Vagina (tissue), 2 donors: ENCODE results near the gene SNAP47. TPM values are rescaled to one million over a fixed set of nuclear protein-coding genes. Genes with fewer than 3 reads are reported as not detected.
A peak's percentile ranks its signal among the peaks of the same experiment; 100 is the strongest.

Experiments
- DNase-seq, 2 donors: peaks; one replicate each; pipeline ENCODE4 v3.0.0-alpha.2; 2017; ENCODE audit errors: extremely low spot score in 2 of 2
- H3K27ac ChIP-seq: fragments of 200-600 bp; sonication (generic); one replicate; pipeline ENCODE4 v1.5.1; 2019
- H3K27me3 ChIP-seq: fragments of 200-600 bp; sonication (generic); one replicate; pipeline ENCODE4 v1.5.1; 2019
- H3K36me3 ChIP-seq, 2 donors: fragments of 200-600 bp; sonication (generic); one replicate each; pipeline ENCODE4 v1.5.1; 2017 to 2019
- H3K4me1 ChIP-seq: fragments of 200-600 bp; sonication (generic); one replicate; pipeline ENCODE4 v1.5.1; 2019
- H3K4me3 ChIP-seq, 2 donors: fragments of 200-600 bp; sonication (generic); 1 replicate in 1 of 2; 2 replicates in 1 of 2; pipeline ENCODE4 v1.5.1; 2016 to 2019
- H3K9me3 ChIP-seq: fragments of 200-600 bp; sonication (generic); one replicate; pipeline ENCODE4 v1.5.1; 2019
- CTCF ChIP-seq, 3 experiments: fragments of 450-650 bp in 2 of 3; fragments of 200-600 bp in 1 of 3; sonication (generic) in 1 of 3; IDR thresholded peaks; one replicate each; pipeline ENCODE4 v1.5.1; 2017 to 2019; ENCODE audit warnings: antibody characterized with exemption in 3 of 3, mild to moderate bottlenecking in 2 of 3, moderate library complexity in 2 of 3
- POLR2A ChIP-seq, 2 donors: fragments of 450-650 bp; IDR thresholded peaks; one replicate each; pipeline ENCODE4 v1.6.1; 2017; ENCODE audit warnings: antibody characterized with exemption in 2 of 2, mild to moderate bottlenecking in 2 of 2, moderate library complexity in 2 of 2
- POLR2AphosphoS5 ChIP-seq, 2 donors: sonication (generic); formaldehyde crosslinking; IDR thresholded peaks; one replicate each; pipeline ENCODE4 v1.9.0; 2017; ENCODE audit warnings: antibody characterized with exemption in 2 of 2, mild to moderate bottlenecking in 2 of 2, low read depth in 1 of 2; ENCODE audit not compliant: insufficient read depth in 1 of 2
- intact Hi-C: fragments of 100-400 bp; cut with DNase I; formaldehyde crosslinking; loops from one replicate; pipeline ENCODE4 v1.15.1; 2023
- total RNA-seq: library from RNA; depleted of rRNA; stranded (reverse); fragments of >200 nt; gene quantifications from one replicate; pipeline ENCODE4 v1.2.3, GENCODE V29; 2016

SNAP47 gene
- total RNA-seq, 1 donor from 2014 or later, result 28.7 TPM

GRCh38 chr1:227789084-227790033 lies 54.1 kb downstream of the SNAP47 start:
- H3K4me1 ChIP-seq, result peaks cover 49% of the 10 kb centered on the region
- DNase-seq, result peak in 1 of 2 donors; percentile 84
- peak overlapping the region; percentile 69 for H3K27ac ChIP-seq
- peak overlapping the region; percentile 58 to 68 for H3K4me3 ChIP-seq
- intact Hi-C loops, result no loop called here
- H3K36me3 ChIP-seq, result no peaks in the 10 kb centered on the region
- no peaks in the 10 kb centered on the region for H3K9me3 ChIP-seq
- no peaks in the 10 kb centered on the region for H3K27me3 ChIP-seq
- TF ChIP-seq POLR2A (IDR thresholded peaks at IDR 0.05), result no peak
- TF ChIP-seq POLR2AphosphoS5 (IDR thresholded peaks at IDR 0.05; ENCODE audit: insufficient read depth in 1 of 2, low read depth in 1 of 2), result no peak
- no peak for TF ChIP-seq CTCF (IDR thresholded peaks at IDR 0.05)

- intact Hi-C loops, result no loop called here
- no peak for TF ChIP-seq CTCF (IDR thresholded peaks at IDR 0.05)
- TF ChIP-seq POLR2AphosphoS5 (IDR thresholded peaks at IDR 0.05; ENCODE audit: insufficient read depth in 1 of 2, low read depth in 1 of 2), result no peak
- no peak for TF ChIP-seq POLR2A (IDR thresholded peaks at IDR 0.05)
- H3K36me3 ChIP-seq, result no peaks in the 10 kb centered on the region
- no peaks in the 10 kb centered on the region for H3K9me3 ChIP-seq
- H3K27me3 ChIP-seq, result no peaks in the 10 kb centered on the region
- peak in 1 of 2 donors; percentile 88 for DNase-seq
- no peak overlapping the region for H3K27ac ChIP-seq
- peaks cover 55% of the 10 kb centered on the region for H3K4me1 ChIP-seq
- no peak overlapping the region for H3K4me3 ChIP-seq
Measured at GRCh38 chr1:227790034-227790400, 54.8 kb downstream of the SNAP47 start.

GRCh38 chr1:227790868-227791267 lies 55.6 kb downstream of the SNAP47 start:
- intact Hi-C loops, result no loop called here
- no peak for TF ChIP-seq POLR2AphosphoS5 (IDR thresholded peaks at IDR 0.05; ENCODE audit: insufficient read depth in 1 of 2, low read depth in 1 of 2)
- TF ChIP-seq POLR2A (IDR thresholded peaks at IDR 0.05), result no peak
- no peak for TF ChIP-seq CTCF (IDR thresholded peaks at IDR 0.05)
- Histone ChIP-seq H3K9me3 (no peaks in the 10 kb centered on the region), H3K36me3 (no peaks in the 10 kb centered on the region), H3K4me3 (no peak overlapping the region), H3K4me1 (peaks cover 57% of the 10 kb centered on the region), H3K27ac (no peak overlapping the region), H3K27me3 (no peaks in the 10 kb centered on the region)
- no peak for DNase-seq

GRCh38 chr1:227791425-227792143 lies 56.3 kb downstream of the SNAP47 start:
- Histone ChIP-seq H3K4me1 (peaks cover 52% of the 10 kb centered on the region), H3K36me3 (no peaks in the 10 kb centered on the region), H3K4me3 (no peak overlapping the region), H3K9me3 (no peaks in the 10 kb centered on the region), H3K27ac (no peak overlapping the region), H3K27me3 (no peaks in the 10 kb centered on the region)
- intact Hi-C loops, result no loop called here
- no peak for TF ChIP-seq POLR2AphosphoS5 (IDR thresholded peaks at IDR 0.05; ENCODE audit: insufficient read depth in 1 of 2, low read depth in 1 of 2)
- TF ChIP-seq CTCF (IDR thresholded peaks at IDR 0.05), result no peak
- TF ChIP-seq POLR2A (IDR thresholded peaks at IDR 0.05), result no peak
- DNase-seq, result no peak
